Upper lobe of left lung (tissue), 4 donors: ENCODE measurements around the gene FRMPD2.

ENCODE experiments used
- POLR2A ChIP-seq, 4 donors: fragments of 450-650 bp; IDR thresholded peaks; one replicate each; pipeline ENCODE4 v1.5.1; 2016 to 2017; ENCODE audit warnings: antibody characterized with exemption in 4 of 4, mild to moderate bottlenecking in 2 of 4
- TF ChIP-seq, protein P1 (sequence below), 6 experiments: fragments of 450-650 bp in 4 of 6; fragments of 200-600 bp in 2 of 6; sonication (generic) in 2 of 6; IDR thresholded peaks; one replicate each; pipeline ENCODE4 v1.5.1; 2016 to 2019; ENCODE audit warnings: antibody characterized with exemption in 6 of 6

- no peak for TF ChIP-seq POLR2A (IDR thresholded peaks at IDR 0.05)
- TF ChIP-seq, protein P1, sequence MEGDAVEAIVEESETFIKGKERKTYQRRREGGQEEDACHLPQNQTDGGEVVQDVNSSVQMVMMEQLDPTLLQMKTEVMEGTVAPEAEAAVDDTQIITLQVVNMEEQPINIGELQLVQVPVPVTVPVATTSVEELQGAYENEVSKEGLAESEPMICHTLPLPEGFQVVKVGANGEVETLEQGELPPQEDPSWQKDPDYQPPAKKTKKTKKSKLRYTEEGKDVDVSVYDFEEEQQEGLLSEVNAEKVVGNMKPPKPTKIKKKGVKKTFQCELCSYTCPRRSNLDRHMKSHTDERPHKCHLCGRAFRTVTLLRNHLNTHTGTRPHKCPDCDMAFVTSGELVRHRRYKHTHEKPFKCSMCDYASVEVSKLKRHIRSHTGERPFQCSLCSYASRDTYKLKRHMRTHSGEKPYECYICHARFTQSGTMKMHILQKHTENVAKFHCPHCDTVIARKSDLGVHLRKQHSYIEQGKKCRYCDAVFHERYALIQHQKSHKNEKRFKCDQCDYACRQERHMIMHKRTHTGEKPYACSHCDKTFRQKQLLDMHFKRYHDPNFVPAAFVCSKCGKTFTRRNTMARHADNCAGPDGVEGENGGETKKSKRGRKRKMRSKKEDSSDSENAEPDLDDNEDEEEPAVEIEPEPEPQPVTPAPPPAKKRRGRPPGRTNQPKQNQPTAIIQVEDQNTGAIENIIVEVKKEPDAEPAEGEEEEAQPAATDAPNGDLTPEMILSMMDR (IDR thresholded peaks at IDR 0.05) = no peak
These were observed 10.3 kb upstream of the FRMPD2 start for GRCh38 chr10:48284811-48285210.
